Kidney epithelial cell (primary cell): ENCODE results near the gene KLHL13. TPM values are rescaled to one million over a fixed set of nuclear protein-coding genes. Genes with fewer than 3 reads are reported as not detected.

Experiments
- DNase-seq: peaks from one replicate; pipeline ENCODE4 v3.0.0-alpha.2; 2010; ENCODE audit warnings: low read depth
- H3K27me3 ChIP-seq: 2 replicates; pipeline ENCODE4 v1.6.0; 2011; ENCODE audit warnings: low read length; ENCODE audit not compliant: control insufficient read depth, insufficient read depth
- H3K36me3 ChIP-seq: 2 replicates; pipeline ENCODE4 v1.5.1; 2011; ENCODE audit warnings: low read length; ENCODE audit not compliant: control insufficient read depth, insufficient read depth
- H3K4me3 ChIP-seq: 2 replicates; pipeline ENCODE4 v1.5.1; 2011; ENCODE audit warnings: low read depth, mild to moderate bottlenecking, control low read depth, low read length
- CTCF ChIP-seq: IDR thresholded peaks from 2 replicates; pipeline ENCODE4 v1.5.1; 2011; ENCODE audit warnings: mild to moderate bottlenecking, moderate library complexity, low read length, control low read depth, inconsistent platforms; ENCODE audit not compliant: insufficient read depth, poor library complexity, severe bottlenecking
- total RNA-seq: library from RNA; depleted of rRNA; stranded (reverse); fragments of >200 nt; gene quantifications from 2 replicates; pipeline ENCODE4 v1.2.3, GENCODE V29; 2015

Gene KLHL13
- total RNA-seq, 1 donor from 2014 or later, result 12.7 TPM

DNA sequence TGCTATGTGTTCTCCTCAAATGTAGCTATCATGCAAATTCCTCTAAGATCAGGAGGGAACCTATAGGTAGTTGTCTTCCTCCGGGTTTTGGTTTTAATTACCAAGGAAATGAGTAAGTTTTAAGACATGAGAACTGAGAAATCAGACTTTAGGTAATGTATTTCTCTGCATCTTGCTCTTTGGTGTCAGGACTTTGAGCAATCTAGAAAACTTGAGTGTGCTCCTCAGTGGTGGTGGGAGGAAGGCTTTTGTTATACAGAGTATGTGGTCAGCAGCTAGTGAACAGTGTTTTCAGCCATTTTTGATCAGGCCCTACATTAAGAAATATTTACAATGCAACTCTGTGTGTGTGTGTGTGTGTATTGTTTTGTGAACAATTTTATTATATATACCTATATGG lies 224.1 kb downstream of the KLHL13 start:
- no peak for TF ChIP-seq CTCF
- H3K27me3 ChIP-seq, result no peaks in the 10 kb centered on the region

DNA sequence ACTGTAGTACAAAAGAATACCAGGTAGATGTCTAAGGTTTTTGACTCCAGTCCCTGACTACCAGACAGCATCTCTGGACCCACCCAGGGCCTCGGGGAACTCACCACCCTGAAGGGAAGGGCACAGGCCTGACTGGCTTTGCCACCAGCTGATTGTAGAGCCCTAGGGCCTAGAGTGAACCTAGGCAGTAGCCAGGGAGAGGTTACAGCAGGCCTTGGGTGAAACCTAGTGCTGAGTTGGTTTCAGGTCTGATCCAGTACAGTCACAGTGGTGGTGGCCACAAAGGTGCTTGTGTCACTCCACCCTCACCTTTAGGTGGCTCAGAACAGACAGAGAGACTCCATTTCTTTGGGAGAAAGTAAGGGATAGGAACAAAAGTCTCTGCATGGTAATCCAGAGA lies 244.8 kb downstream of the KLHL13 start:
- Histone ChIP-seq H3K36me3 (no peaks in the 10 kb centered on the region), H3K4me3 (no peak overlapping the region), H3K27me3 (no peaks in the 10 kb centered on the region)
- TF ChIP-seq CTCF, result no peak
- DNase-seq, result no peak

More for the DNA sequence above, 224.1 kb downstream of the KLHL13 start:
- Histone ChIP-seq H3K36me3 (no peaks in the 10 kb centered on the region), H3K4me3 (no peak overlapping the region)
- no peak for DNase-seq

DNA sequence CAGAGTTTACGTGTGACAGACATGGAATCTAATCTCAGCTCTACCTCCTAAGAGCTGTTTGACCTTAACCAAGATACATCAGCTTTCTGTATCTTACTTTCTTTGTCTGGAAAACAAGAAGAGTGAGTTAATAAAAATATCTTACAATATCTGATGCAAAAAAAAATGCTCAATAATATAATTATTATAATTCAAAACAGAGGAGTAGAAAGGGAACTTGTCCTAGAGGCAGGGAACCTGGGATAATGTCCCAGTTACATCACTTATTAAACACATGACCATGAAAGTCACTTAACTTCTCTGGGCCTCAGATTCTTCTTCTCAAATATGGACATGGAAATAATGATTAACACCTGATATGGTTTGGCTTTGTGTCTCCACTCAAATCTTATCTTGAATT lies 256.1 kb downstream of the KLHL13 start:
- H3K27me3 ChIP-seq, result no peaks in the 10 kb centered on the region
- DNase-seq, result no peak
- TF ChIP-seq CTCF, result no peak
- no peak overlapping the region for H3K4me3 ChIP-seq
- H3K36me3 ChIP-seq, result no peaks in the 10 kb centered on the region

GRCh38 chrX:117854806-117855205 lies 261.8 kb downstream of the KLHL13 start:
- no peak for TF ChIP-seq CTCF
- H3K27me3 ChIP-seq, result no peaks in the 10 kb centered on the region
- DNase-seq, result peak; percentile 29
- H3K4me3 ChIP-seq, result no peak overlapping the region
- H3K36me3 ChIP-seq, result no peaks in the 10 kb centered on the region

DNA sequence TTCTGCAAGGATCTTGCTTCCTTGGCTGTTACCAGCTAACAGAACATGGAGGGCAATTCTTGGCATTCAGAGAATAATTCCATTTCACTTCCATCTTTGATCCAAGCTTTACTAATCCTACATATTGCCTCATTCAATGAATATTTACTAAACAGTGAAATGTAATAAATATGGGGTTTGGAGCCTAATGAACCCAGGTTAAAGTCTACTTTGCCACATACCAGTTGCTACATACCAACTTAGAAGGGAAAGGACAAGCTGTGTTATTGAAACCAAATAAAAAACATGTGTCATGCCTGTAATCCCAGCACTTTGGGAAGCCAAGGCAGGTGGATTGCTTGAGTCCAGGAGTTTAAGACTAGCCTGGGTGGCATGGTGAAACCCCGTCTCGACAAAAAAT lies 265.6 kb downstream of the KLHL13 start:
- H3K36me3 ChIP-seq, result no peaks in the 10 kb centered on the region
- no peak for TF ChIP-seq CTCF
- no peak for DNase-seq
- H3K4me3 ChIP-seq, result no peak overlapping the region
- no peaks in the 10 kb centered on the region for H3K27me3 ChIP-seq

Other genes starting within 250 kb of the KLHL13 start
- 12.8 and 14.6 TPM in 2 replicates for gene WDR44, start 229.3 kb upstream of the KLHL13 start, total RNA-seq